Liver (tissue), 9 donors: ENCODE data around the gene PCDHB12. TPM values are rescaled to one million over a fixed set of nuclear protein-coding genes. Genes with fewer than 3 reads are reported as not detected.
"Not testable (repeated sequence)": the region's sequence is repeated elsewhere in the genome, so short reads cannot be mapped to it uniquely, and the experiment has no call there.

Experiments used
- DNase-seq: peaks from one replicate; pipeline ENCODE4 v3.0.0-alpha.2; 2017; ENCODE audit warnings: low spot score
- H3K27ac ChIP-seq, 2 donors: one replicate each; pipeline ENCODE4 v1.7.0; 2013; ENCODE audit warnings: inconsistent platforms in 2 of 2, low read length in 2 of 2, control low read depth in 1 of 2, low read depth in 1 of 2, mild to moderate bottlenecking in 1 of 2
- H3K27me3 ChIP-seq, 4 donors: one replicate each; pipeline versions ENCODE4 v1.6.1 to v1.7.0; 2013; ENCODE audit warnings: low read length in 3 of 4, inconsistent platforms in 1 of 4, mild to moderate bottlenecking in 1 of 4, moderate library complexity in 1 of 4; ENCODE audit not compliant: control insufficient read depth in 4 of 4, insufficient read depth in 4 of 4
- H3K36me3 ChIP-seq, 4 donors: one replicate each; pipeline versions ENCODE4 v1.6.1 to v1.7.0; 2013; ENCODE audit warnings: low read length in 3 of 4, mild to moderate bottlenecking in 3 of 4, low read depth in 1 of 4, moderate library complexity in 1 of 4; ENCODE audit not compliant: control insufficient read depth in 4 of 4, insufficient read depth in 3 of 4
- H3K4me1 ChIP-seq, 4 donors: one replicate each; pipeline versions ENCODE4 v1.6.1 to v1.7.0; 2013; ENCODE audit warnings: low read length in 3 of 4, mild to moderate bottlenecking in 3 of 4, moderate library complexity in 1 of 4; ENCODE audit not compliant: control insufficient read depth in 4 of 4, insufficient read depth in 4 of 4
- H3K4me3 ChIP-seq, 3 donors: one replicate each; pipeline versions ENCODE4 v1.6.1 to v1.7.0; 2013; ENCODE audit warnings: low read length in 3 of 3, control low read depth in 1 of 3, low read depth in 1 of 3, mild to moderate bottlenecking in 1 of 3
- H3K9ac ChIP-seq, 2 donors: one replicate each; pipeline ENCODE4 v1.7.0; 2013; ENCODE audit warnings: low read length in 2 of 2, mild to moderate bottlenecking in 2 of 2, moderate library complexity in 2 of 2, control low read depth in 1 of 2, low read depth in 1 of 2
- H3K9me3 ChIP-seq, 4 donors: one replicate each; pipeline versions ENCODE4 v1.6.1 to v1.7.0; 2013; ENCODE audit warnings: low read length in 3 of 4; ENCODE audit not compliant: control insufficient read depth in 4 of 4
- HNF4A ChIP-seq, 2 donors: conservative IDR thresholded peaks; 2 replicates each; pipeline ENCODE4 v1.6.1; 2016; ENCODE audit warnings: antibody characterized with exemption in 2 of 2, mild to moderate bottlenecking in 2 of 2
- HNF4G ChIP-seq: IDR thresholded peaks from 2 replicates; pipeline ENCODE4 v1.6.1; 2016; ENCODE audit warnings: antibody characterized with exemption
- RAD21 ChIP-seq, 2 donors: IDR thresholded peaks; 2 replicates each; pipeline ENCODE4 v1.6.1; 2016; ENCODE audit warnings: antibody characterized with exemption in 2 of 2, mild to moderate bottlenecking in 2 of 2
- RXRA ChIP-seq, 2 donors: IDR thresholded peaks; 2 replicates each; pipeline ENCODE4 v1.6.1; 2017 to 2018; ENCODE audit warnings: antibody characterized with exemption in 2 of 2, mild to moderate bottlenecking in 1 of 2
- TAF1 ChIP-seq: conservative IDR thresholded peaks from 2 replicates; pipeline ENCODE4 v1.6.1; 2016; ENCODE audit warnings: antibody characterized with exemption, mild to moderate bottlenecking
- WGBS: extraction: QIAGEN DNeasy Blood & Tissue Kit; methylation state at CpG from one replicate; pipeline ENCODE4 v1.1.7; 2013; 5-methylcytosine and 5-hydroxymethylcytosine counted together
- polyA plus RNA-seq, 2 donors: library from polyadenylated mRNA; stranded (reverse) in 1 of 2; unstranded in 1 of 2; fragments of 200-250 nt in 1 of 2; fragments of >200 nt in 1 of 2; fragmentation: Nextera tagmentation in 1 of 2; extraction: Ambion mirVana in 1 of 2; gene quantifications; one replicate each; pipeline versions ENCODE4 v1.2.1 to v1.2.3, GENCODE V29; 2013 to 2015
- total RNA-seq, 2 donors: library from RNA; depleted of rRNA; stranded (reverse); fragments of >200 nt; gene quantifications; one replicate each; pipeline ENCODE4 v1.2.3, GENCODE V29; 2014
- TF ChIP-seq, protein P1 (sequence below): IDR thresholded peaks from 2 replicates; pipeline ENCODE4 v1.6.1; 2016; ENCODE audit warnings: antibody characterized with exemption
- TF ChIP-seq, protein P2 (sequence below): fragments of 150-350 bp; IDR thresholded peaks from 2 replicates; pipeline ENCODE4 v1.5.1; 2017; ENCODE audit warnings: improper control_type of control experiment, low read depth, low read length; ENCODE audit not compliant: missing input control
- donor health status: healthy.
- donor health status: healthy.
- donor health status: healthy.
- donor health status: healthy.
- donor health status: healthy.

PCDHB12 gene
- total and polyA plus RNA-seq, 4 donors, result 0.06 to 0.33 (median 0.20) TPM

DNA sequence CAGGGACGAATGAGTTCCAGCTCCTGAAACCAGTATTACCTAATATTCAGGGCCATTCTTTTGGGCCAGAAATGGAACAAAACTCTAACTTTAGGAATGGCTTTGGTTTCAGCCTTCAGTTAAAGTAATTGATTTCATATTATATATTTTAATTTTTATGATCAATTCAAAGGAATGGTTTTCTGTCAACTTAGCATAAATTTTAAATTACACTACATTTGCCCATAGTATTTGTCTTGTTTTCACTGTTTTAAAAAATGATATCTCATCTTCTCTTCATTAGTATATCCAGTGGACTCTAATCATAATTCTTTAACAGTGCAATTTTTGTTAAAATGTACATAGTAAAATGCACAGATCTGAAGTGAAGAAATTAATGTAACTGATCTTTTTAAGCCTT, 28.2 kb upstream of the PCDHB12 start:
- TF ChIP-seq, protein P1, sequence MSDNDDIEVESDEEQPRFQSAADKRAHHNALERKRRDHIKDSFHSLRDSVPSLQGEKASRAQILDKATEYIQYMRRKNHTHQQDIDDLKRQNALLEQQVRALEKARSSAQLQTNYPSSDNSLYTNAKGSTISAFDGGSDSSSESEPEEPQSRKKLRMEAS, result no peak
- TF ChIP-seq HNF4G (no peak), RXRA (IDR thresholded peaks at IDR 0.05) (no peak)
- no peak for DNase-seq
- peaks cover 0 to 13% (median 2%) of the 10 kb centered on the region in 4 donors for H3K27me3 ChIP-seq
- H3K9me3 ChIP-seq, result peaks cover 20 to 50% (median 26%) of the 10 kb centered on the region in 4 donors
- H3K4me3 ChIP-seq, result no peak overlapping the region
- 27% methylated on average over 1 of the region's 1 CpG for WGBS
- H3K9ac ChIP-seq, result no peak overlapping the region
- no peak overlapping the region for H3K27ac ChIP-seq
- no peaks in the 10 kb centered on the region for H3K36me3 ChIP-seq
- no peaks in the 10 kb centered on the region for H3K4me1 ChIP-seq

DNA sequence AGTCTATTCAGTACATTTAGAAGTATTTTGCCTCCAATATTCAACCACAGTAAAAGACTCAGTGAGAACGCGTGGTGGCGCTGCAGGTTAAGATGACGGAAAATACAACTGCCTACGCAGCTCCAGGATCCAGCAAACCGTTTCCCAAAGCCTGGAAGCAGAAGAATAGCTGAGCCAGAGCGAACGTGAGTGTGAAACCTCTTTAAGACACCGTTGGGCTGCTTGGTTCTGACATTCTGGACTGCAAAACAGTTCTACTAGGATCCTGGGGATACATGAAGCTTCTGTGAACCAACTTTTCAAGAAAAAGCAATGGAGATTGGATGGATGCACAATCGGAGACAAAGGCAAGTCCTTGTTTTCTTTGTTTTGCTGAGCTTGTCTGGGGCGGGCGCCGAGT, 26.3 kb upstream of the PCDHB12 start, which contains the start of gene PCDHB16:
PCDHB16 (plus strand) TSS at position 140 of the 400 bp plus-strand sequence; CDS start at position 313, 173 bp downstream.
- peaks cover 19 to 34% (median 28%) of the 10 kb centered on the region in 4 donors for H3K9me3 ChIP-seq
- H3K27ac ChIP-seq, result no peak within 1 kb of the TSS
- DNase-seq, result no peak

DNA sequence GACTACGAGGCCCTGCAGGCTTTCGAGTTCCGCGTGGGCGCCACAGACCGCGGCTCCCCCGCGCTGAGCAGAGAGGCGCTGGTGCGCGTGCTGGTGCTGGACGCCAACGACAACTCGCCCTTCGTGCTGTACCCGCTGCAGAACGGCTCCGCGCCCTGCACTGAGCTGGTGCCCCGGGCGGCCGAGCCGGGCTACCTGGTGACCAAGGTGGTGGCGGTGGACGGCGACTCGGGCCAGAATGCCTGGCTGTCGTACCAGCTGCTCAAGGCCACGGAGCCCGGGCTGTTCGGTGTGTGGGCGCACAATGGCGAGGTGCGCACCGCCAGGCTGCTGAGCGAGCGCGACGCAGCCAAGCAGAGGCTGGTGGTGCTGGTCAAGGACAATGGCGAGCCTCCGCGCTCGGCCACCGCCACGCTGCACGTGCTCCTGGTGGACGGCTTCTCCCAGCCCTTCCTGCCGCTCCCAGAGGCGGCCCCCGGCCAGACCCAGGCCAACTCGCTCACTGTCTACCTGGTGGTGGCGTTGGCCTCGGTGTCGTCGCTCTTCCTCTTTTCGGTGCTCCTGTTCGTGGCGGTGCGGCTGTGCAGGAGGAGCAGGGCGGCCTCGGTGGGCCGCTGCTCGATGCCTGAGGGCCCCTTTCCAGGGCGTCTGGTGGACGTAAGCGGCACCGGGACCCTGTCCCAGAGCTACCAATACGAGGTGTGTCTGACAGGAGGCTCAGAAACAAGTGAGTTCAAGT, 24.2 kb upstream of the PCDHB12 start:
- 26% methylated on average over 57 of the region's 69 CpGs for WGBS
- not testable (repeated sequence) for H3K4me3 ChIP-seq, H3K27ac ChIP-seq, DNase-seq, H3K9ac ChIP-seq, H3K4me1 ChIP-seq, H3K36me3 ChIP-seq, H3K27me3 ChIP-seq
- H3K9me3 ChIP-seq, result peaks cover 19 to 28% (median 23%) of the 10 kb centered on the region in 4 donors

More for the DNA sequence above, 26.3 kb upstream of the PCDHB12 start, which contains the start of gene PCDHB16:
- Histone ChIP-seq H3K4me1 (no peaks in the 10 kb centered on the region), H3K27me3 (peaks cover 0 to 7% (median 2%) of the 10 kb centered on the region in 4 donors), H3K4me3 (peak within 1 kb of the TSS; percentile 3 to 41 (median 14)), H3K9ac (no peak within 1 kb of the TSS), H3K36me3 (no peaks in the 10 kb centered on the region)
- 11% methylated on average over 13 of the region's 13 CpGs for WGBS
- TF ChIP-seq HNF4A (conservative IDR thresholded peaks at IDR 0.05) (no peak), RAD21 (IDR thresholded peaks at IDR 0.05) (peak; percentile 24 to 39)
- TF ChIP-seq, protein P2, sequence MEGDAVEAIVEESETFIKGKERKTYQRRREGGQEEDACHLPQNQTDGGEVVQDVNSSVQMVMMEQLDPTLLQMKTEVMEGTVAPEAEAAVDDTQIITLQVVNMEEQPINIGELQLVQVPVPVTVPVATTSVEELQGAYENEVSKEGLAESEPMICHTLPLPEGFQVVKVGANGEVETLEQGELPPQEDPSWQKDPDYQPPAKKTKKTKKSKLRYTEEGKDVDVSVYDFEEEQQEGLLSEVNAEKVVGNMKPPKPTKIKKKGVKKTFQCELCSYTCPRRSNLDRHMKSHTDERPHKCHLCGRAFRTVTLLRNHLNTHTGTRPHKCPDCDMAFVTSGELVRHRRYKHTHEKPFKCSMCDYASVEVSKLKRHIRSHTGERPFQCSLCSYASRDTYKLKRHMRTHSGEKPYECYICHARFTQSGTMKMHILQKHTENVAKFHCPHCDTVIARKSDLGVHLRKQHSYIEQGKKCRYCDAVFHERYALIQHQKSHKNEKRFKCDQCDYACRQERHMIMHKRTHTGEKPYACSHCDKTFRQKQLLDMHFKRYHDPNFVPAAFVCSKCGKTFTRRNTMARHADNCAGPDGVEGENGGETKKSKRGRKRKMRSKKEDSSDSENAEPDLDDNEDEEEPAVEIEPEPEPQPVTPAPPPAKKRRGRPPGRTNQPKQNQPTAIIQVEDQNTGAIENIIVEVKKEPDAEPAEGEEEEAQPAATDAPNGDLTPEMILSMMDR, result peak; percentile 4

DNA sequence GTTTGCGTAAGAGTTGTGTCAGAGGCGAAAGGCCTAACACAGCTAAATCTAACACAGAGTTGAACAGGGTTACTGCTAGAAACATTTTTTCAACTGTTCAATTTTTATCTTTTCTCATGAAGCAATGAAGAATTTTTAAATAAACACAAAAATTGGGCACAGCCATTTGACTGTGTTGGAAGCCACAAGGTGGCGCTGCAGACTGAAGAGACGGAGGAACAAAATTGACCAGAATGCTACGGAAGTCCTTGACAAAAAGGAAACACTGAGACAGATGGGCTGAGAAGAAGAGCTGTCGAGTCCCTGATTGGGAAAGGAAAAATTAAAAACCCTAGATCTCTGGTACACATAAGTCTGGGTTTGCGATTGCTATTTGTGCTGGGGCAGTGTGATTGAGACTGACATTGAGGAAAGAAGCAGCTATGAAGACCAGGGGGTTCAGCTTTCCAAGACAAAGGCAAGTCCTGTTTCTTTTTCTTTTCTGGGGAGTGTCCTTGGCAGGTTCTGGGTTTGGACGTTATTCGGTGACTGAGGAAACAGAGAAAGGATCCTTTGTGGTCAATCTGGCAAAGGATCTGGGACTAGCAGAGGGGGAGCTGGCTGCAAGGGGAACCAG, 21.5 kb upstream of the PCDHB12 start, which contains the start of gene PCDHB9:
PCDHB9 (plus strand) TSS at position 265 of the 616 bp plus-strand sequence; CDS start at position 423, 158 bp downstream.
- TF ChIP-seq RAD21 (IDR thresholded peaks at IDR 0.05) (peak in 1 of 2 donors; percentile 16), TAF1 (no peak)
- TF ChIP-seq, protein P1, result no peak
- no peaks in the 10 kb centered on the region for H3K36me3 ChIP-seq
- H3K4me3 ChIP-seq, result peak within 1 kb of the TSS in 1 of 3 donors; percentile 14
- H3K9ac ChIP-seq, result no peak within 1 kb of the TSS
- H3K4me1 ChIP-seq, result no peaks in the 10 kb centered on the region
- no peak within 1 kb of the TSS for H3K27ac ChIP-seq
- H3K27me3 ChIP-seq, result peaks cover 0 to 7% (median 2%) of the 10 kb centered on the region in 4 donors
- WGBS, result 15% methylated on average over 9 of the region's 9 CpGs
- peaks cover 15 to 37% (median 25%) of the 10 kb centered on the region in 4 donors for H3K9me3 ChIP-seq
- no peak for DNase-seq

DNA sequence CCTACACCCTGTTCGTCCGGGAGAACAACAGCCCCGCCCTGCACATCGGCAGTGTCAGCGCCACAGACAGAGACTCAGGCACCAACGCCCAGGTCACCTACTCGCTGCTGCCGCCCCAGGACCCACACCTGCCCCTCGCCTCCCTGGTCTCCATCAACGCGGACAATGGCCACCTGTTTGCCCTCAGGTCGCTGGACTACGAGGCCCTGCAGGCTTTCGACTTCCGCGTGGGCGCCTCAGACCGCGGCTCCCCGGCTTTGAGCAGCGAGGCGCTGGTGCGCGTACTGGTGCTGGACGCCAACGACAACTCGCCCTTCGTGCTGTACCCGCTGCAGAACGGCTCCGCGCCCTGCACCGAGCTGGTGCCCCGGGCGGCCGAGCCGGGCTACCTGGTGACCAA, 19.8 kb upstream of the PCDHB12 start:
- not testable (repeated sequence) for H3K4me3 ChIP-seq, H3K27ac ChIP-seq, H3K9ac ChIP-seq, H3K27me3 ChIP-seq, H3K4me1 ChIP-seq, DNase-seq, H3K36me3 ChIP-seq
- WGBS, result 24% methylated on average over 30 of the region's 37 CpGs
- peaks cover 12 to 31% (median 18%) of the 10 kb centered on the region in 4 donors for H3K9me3 ChIP-seq

DNA sequence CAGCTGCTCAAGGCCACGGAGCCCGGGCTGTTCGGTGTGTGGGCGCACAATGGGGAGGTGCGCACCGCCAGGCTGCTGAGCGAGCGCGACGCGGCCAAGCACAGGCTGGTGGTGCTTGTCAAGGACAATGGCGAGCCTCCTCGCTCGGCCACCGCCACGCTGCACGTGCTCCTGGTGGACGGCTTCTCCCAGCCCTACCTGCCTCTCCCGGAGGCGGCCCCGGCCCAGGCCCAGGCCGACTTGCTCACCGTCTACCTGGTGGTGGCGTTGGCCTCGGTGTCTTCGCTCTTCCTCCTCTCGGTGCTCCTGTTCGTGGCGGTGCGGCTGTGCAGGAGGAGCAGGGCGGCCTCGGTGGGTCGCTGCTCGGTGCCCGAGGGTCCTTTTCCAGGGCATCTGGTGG, 19.4 kb upstream of the PCDHB12 start:
- H3K4me1 ChIP-seq, H3K4me3 ChIP-seq, H3K27ac ChIP-seq, H3K27me3 ChIP-seq, H3K36me3 ChIP-seq, DNase-seq, H3K9ac ChIP-seq: not testable (repeated sequence)
- H3K9me3 ChIP-seq, result peaks cover 12 to 30% (median 18%) of the 10 kb centered on the region in 4 donors
- 29% methylated on average over 24 of the region's 35 CpGs for WGBS
